Subcutaneous abdominal adipose tissue (tissue), 5 donors: ENCODE measurements around the gene HOXD3.

Experiments used
- H3K27ac ChIP-seq: one replicate; pipeline ENCODE4 v1.7.0; 2013; ENCODE audit warnings: low read depth, mild to moderate bottlenecking, inconsistent platforms, low read length, moderate library complexity
- H3K27me3 ChIP-seq, 5 donors: one replicate each; pipeline ENCODE4 v1.7.0; 2013; ENCODE audit warnings: low read length in 5 of 5, inconsistent platforms in 1 of 5; ENCODE audit not compliant: control insufficient read depth in 5 of 5, insufficient read depth in 4 of 5
- H3K36me3 ChIP-seq, 5 donors: one replicate each; pipeline ENCODE4 v1.7.0; 2013; ENCODE audit warnings: low read length in 5 of 5; ENCODE audit not compliant: control insufficient read depth in 5 of 5, insufficient read depth in 5 of 5
- H3K4me1 ChIP-seq, 5 donors: one replicate each; pipeline ENCODE4 v1.7.0; 2013; ENCODE audit warnings: low read length in 5 of 5, mild to moderate bottlenecking in 3 of 5, moderate library complexity in 1 of 5; ENCODE audit not compliant: control insufficient read depth in 5 of 5, insufficient read depth in 5 of 5
- H3K4me3 ChIP-seq, 5 donors: one replicate each; pipeline ENCODE4 v1.7.0; 2013; ENCODE audit warnings: low read length in 5 of 5, low read depth in 1 of 5
- H3K9ac ChIP-seq, 5 donors: one replicate each; pipeline ENCODE4 v1.7.0; 2013; ENCODE audit warnings: low read length in 5 of 5, mild to moderate bottlenecking in 4 of 5, moderate library complexity in 3 of 5
- H3K9me3 ChIP-seq, 5 donors: one replicate each; pipeline ENCODE4 v1.7.0; 2013; ENCODE audit warnings: low read length in 5 of 5; ENCODE audit not compliant: control insufficient read depth in 5 of 5
- donor health status: healthy.
- donor health status: healthy.
- donor health status: healthy.
- donor health status: healthy.
- donor health status: healthy.

The HOXD3 gene

GRCh38 chr2:176178757-176179295, 21.7 kb downstream of the HOXD3 start:
- H3K9me3 ChIP-seq, result no peaks in the 10 kb centered on the region
- no peaks in the 10 kb centered on the region for H3K36me3 ChIP-seq
- H3K27ac ChIP-seq, result no peak overlapping the region
- peaks cover 4 to 50% (median 19%) of the 10 kb centered on the region in 5 donors for H3K27me3 ChIP-seq
- no peak overlapping the region for H3K9ac ChIP-seq
- H3K4me3 ChIP-seq, result peak overlapping the region in 4 of 5 donors; percentile 64 to 72 (median 68)
- H3K4me1 ChIP-seq, result peaks cover 0 to 27% (median 19%) of the 10 kb centered on the region in 5 donors

- H3K27me3 ChIP-seq, result peaks cover 4 to 34% (median 12%) of the 10 kb centered on the region in 5 donors
- H3K4me1 ChIP-seq, result peaks cover 0 to 19% (median 14%) of the 10 kb centered on the region in 5 donors
- no peaks in the 10 kb centered on the region for H3K9me3 ChIP-seq
- H3K9ac ChIP-seq, result no peak overlapping the region
- no peak overlapping the region for H3K27ac ChIP-seq
- no peaks in the 10 kb centered on the region for H3K36me3 ChIP-seq
- no peak overlapping the region for H3K4me3 ChIP-seq
These were observed 24.4 kb downstream of the HOXD3 start for GRCh38 chr2:176181551-176181950.

GRCh38 chr2:176182671-176183070, 25.6 kb downstream of the HOXD3 start:
- Histone ChIP-seq H3K9me3 (no peaks in the 10 kb centered on the region), H3K27ac (no peak overlapping the region), H3K27me3 (peaks cover 2 to 28% (median 9%) of the 10 kb centered on the region in 5 donors), H3K36me3 (no peaks in the 10 kb centered on the region), H3K4me1 (peaks cover 0 to 18% (median 15%) of the 10 kb centered on the region in 5 donors), H3K4me3 (no peak overlapping the region), H3K9ac (no peak overlapping the region)

- peaks cover 5 to 32% (median 7%) of the 10 kb centered on the region in 5 donors for H3K27me3 ChIP-seq
- peaks cover 0 to 26% (median 21%) of the 10 kb centered on the region in 5 donors for H3K4me1 ChIP-seq
- no peak overlapping the region for H3K27ac ChIP-seq
- no peaks in the 10 kb centered on the region for H3K36me3 ChIP-seq
- H3K9ac ChIP-seq, result no peak overlapping the region
- H3K4me3 ChIP-seq, result no peak overlapping the region
- H3K9me3 ChIP-seq, result no peaks in the 10 kb centered on the region
These were observed 27.6 kb downstream of the HOXD3 start for GRCh38 chr2:176184749-176185148.

GRCh38 chr2:176186024-176186423, 28.9 kb downstream of the HOXD3 start:
- Histone ChIP-seq H3K27me3 (peaks cover 5 to 31% (median 11%) of the 10 kb centered on the region in 5 donors), H3K9ac (no peak overlapping the region), H3K36me3 (no peaks in the 10 kb centered on the region), H3K4me3 (no peak overlapping the region), H3K9me3 (no peaks in the 10 kb centered on the region), H3K27ac (no peak overlapping the region), H3K4me1 (peaks cover 0 to 27% (median 21%) of the 10 kb centered on the region in 5 donors)

- Histone ChIP-seq H3K27ac (peak overlapping the region; percentile 40), H3K9ac (peak overlapping the region in 3 of 5 donors; percentile 57 to 71 (median 62)), H3K36me3 (no peaks in the 10 kb centered on the region), H3K27me3 (peaks cover 5 to 31% (median 11%) of the 10 kb centered on the region in 5 donors), H3K9me3 (no peaks in the 10 kb centered on the region), H3K4me1 (peaks cover 0 to 27% (median 21%) of the 10 kb centered on the region in 5 donors), H3K4me3 (peak overlapping the region; percentile 77 to 84 (median 82))
These were observed 30.2 kb downstream of the HOXD3 start for GRCh38 chr2:176187200-176187898.

- Histone ChIP-seq H3K36me3 (no peaks in the 10 kb centered on the region), H3K27me3 (peaks cover 5 to 26% (median 11%) of the 10 kb centered on the region in 5 donors), H3K9me3 (no peaks in the 10 kb centered on the region), H3K4me3 (peak within 1 kb of the TSS; percentile 77 to 84 (median 82)), H3K9ac (peak within 1 kb of the TSS in 3 of 5 donors; percentile 57 to 71 (median 62)), H3K27ac (peak within 1 kb of the TSS; percentile 40), H3K4me1 (peaks cover 0 to 27% (median 21%) of the 10 kb centered on the region in 5 donors)
These were observed 31.0 kb downstream of the HOXD3 start, which contains the start of gene HOXD1 for GRCh38 chr2:176187899-176188773. Gene HOXD1 (plus strand): TSS chr2:176188668. CDS start chr2:176188802, 134 bp downstream.

- no peak overlapping the region for H3K27ac ChIP-seq
- peaks cover 5 to 26% (median 11%) of the 10 kb centered on the region in 5 donors for H3K27me3 ChIP-seq
- peak overlapping the region in 3 of 5 donors; percentile 47 to 57 (median 53) for H3K9ac ChIP-seq
These were observed 31.9 kb downstream of the HOXD3 start for GRCh38 chr2:176188774-176189680.

More at GRCh38 chr2:176188774-176189680, 31.9 kb downstream of the HOXD3 start:
- H3K4me1 ChIP-seq, result peaks cover 0 to 27% (median 21%) of the 10 kb centered on the region in 5 donors
- H3K4me3 ChIP-seq, result peak overlapping the region; percentile 37 to 84 (median 82)
- no peaks in the 10 kb centered on the region for H3K36me3 ChIP-seq
- no peaks in the 10 kb centered on the region for H3K9me3 ChIP-seq
